Measurements from ENCODE around the gene KCNH4.

KCNH4 gene

GRCh38 chr17:42191275-42191608 is 10.3 kb upstream of the KCNH4 start:
- ATAC-seq (ENCODE audit: low read depth), result no peak

GRCh38 chr17:42190491-42191274 is 9.7 kb upstream of the KCNH4 start:
- Histone ChIP-seq H3K9me3 (ENCODE audit: severe bottlenecking) (no peaks in the 10 kb centered on the region), H3K36me3 (ENCODE audit: low read depth) (no peaks in the 10 kb centered on the region), H3K4me1 (ENCODE audit: insufficient read depth, poor library complexity, severe bottlenecking) (no peaks in the 10 kb centered on the region), H3K4me3 (ENCODE audit: severe bottlenecking) (no peak overlapping the region), H3K27ac (ENCODE audit: poor library complexity, severe bottlenecking) (no peak overlapping the region), H3K27me3 (ENCODE audit: insufficient read depth, poor library complexity, severe bottlenecking) (no peaks in the 10 kb centered on the region)
- ATAC-seq (ENCODE audit: low read depth) (no peak), DNase-seq (ENCODE audit: low spot score) (no peak)
- TF ChIP-seq CTCF (IDR thresholded peaks at IDR 0.05; ENCODE audit: poor library complexity, severe bottlenecking), result no peak

More at GRCh38 chr17:42191275-42191608, 10.3 kb upstream of the KCNH4 start:
- H3K9me3 ChIP-seq (ENCODE audit: severe bottlenecking), result no peaks in the 10 kb centered on the region
- no peaks in the 10 kb centered on the region for H3K27me3 ChIP-seq (ENCODE audit: insufficient read depth, poor library complexity, severe bottlenecking)
- no peaks in the 10 kb centered on the region for H3K36me3 ChIP-seq (ENCODE audit: low read depth)
- no peak for DNase-seq (ENCODE audit: low spot score)
- no peaks in the 10 kb centered on the region for H3K4me1 ChIP-seq (ENCODE audit: insufficient read depth, poor library complexity, severe bottlenecking)
- TF ChIP-seq CTCF (IDR thresholded peaks at IDR 0.05; ENCODE audit: poor library complexity, severe bottlenecking), result no peak
- no peak overlapping the region for H3K27ac ChIP-seq (ENCODE audit: poor library complexity, severe bottlenecking)
- no peak overlapping the region for H3K4me3 ChIP-seq (ENCODE audit: severe bottlenecking)

DNA sequence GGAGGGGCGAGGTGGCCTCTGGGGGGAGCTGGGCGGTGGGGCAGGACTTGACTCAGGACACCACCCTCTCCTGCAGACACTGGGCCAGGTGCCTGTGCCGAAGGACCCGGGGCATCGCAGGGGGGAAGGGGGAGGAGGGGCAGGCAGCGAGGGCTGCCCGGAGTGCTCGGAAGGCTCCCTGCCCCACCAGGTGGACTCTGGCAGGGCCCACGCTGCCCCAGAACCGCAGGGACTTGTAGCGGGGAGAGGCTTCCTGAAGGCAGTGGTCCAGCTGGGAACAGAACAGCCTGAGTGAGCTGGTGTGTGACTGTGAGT is 8.7 kb upstream of the KCNH4 start:
- no peaks in the 10 kb centered on the region for H3K27me3 ChIP-seq (ENCODE audit: insufficient read depth, poor library complexity, severe bottlenecking)
- ATAC-seq (ENCODE audit: low read depth), result no peak
- TF ChIP-seq CTCF (IDR thresholded peaks at IDR 0.05; ENCODE audit: poor library complexity, severe bottlenecking), result no peak
- no peak overlapping the region for H3K27ac ChIP-seq (ENCODE audit: poor library complexity, severe bottlenecking)
- H3K4me3 ChIP-seq (ENCODE audit: severe bottlenecking), result no peak overlapping the region
- no peak for DNase-seq (ENCODE audit: low spot score)
- H3K9me3 ChIP-seq (ENCODE audit: severe bottlenecking), result no peaks in the 10 kb centered on the region
- H3K4me1 ChIP-seq (ENCODE audit: insufficient read depth, poor library complexity, severe bottlenecking), result no peaks in the 10 kb centered on the region
- H3K36me3 ChIP-seq (ENCODE audit: low read depth), result no peaks in the 10 kb centered on the region

DNA sequence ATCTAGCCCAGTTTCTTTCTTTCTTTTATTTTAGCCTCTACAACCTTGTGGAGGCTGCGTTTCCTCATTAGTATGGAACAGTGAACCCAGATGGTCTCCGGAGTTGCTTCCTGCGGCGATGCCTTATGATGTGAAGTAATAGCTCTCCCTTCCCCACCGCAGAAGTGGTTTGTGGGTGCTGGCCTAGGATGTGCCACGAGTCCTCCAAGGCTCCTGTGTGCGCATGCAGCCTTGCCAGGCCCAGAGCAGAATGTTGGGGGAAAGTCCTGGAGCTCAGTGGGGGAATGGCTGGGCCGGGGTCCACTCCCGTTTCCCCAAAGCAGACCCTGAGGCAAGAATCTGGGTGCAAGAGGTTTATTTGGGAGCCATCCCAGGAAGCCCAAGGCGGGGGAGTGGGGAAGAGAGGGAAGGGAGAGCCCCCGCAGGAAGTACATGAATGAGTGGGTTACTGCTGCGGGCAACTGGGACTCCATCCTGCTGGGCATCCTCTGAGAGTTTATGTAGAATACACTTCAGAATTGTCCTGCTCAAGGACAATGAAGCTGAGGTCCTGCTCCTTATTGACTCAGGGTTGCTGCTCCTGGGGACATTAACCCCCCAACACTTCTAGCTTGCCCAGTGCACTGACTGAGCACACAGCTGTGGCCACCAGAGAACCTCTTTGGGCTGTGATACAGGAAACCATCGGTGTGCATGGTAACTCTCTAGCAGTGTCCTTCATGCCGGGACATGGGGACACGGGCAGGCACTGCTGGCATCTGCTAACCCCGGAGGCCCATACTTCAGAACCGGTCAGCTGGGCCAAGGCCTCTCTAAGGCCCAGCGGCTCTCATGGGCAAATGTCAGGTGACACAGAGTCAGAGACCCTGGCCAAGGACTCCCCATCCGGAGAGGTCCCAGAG is 8.1 kb upstream of the KCNH4 start:
- Histone ChIP-seq H3K4me3 (ENCODE audit: severe bottlenecking) (no peak overlapping the region), H3K27me3 (ENCODE audit: insufficient read depth, poor library complexity, severe bottlenecking) (no peaks in the 10 kb centered on the region), H3K4me1 (ENCODE audit: insufficient read depth, poor library complexity, severe bottlenecking) (no peaks in the 10 kb centered on the region), H3K36me3 (ENCODE audit: low read depth) (no peaks in the 10 kb centered on the region), H3K9me3 (ENCODE audit: severe bottlenecking) (no peaks in the 10 kb centered on the region), H3K27ac (ENCODE audit: poor library complexity, severe bottlenecking) (no peak overlapping the region)
- TF ChIP-seq CTCF (IDR thresholded peaks at IDR 0.05; ENCODE audit: poor library complexity, severe bottlenecking), result no peak
- ATAC-seq (ENCODE audit: low read depth), result no peak
- DNase-seq (ENCODE audit: low spot score), result no peak
